HUES48 (cell line): ENCODE measurements around the gene ERGIC1.
A peak's percentile ranks its signal among the peaks of the same experiment; 100 is the strongest.

Source experiments
- H3K27ac ChIP-seq: one replicate; pipeline ENCODE4 v1.7.0; 2013; ENCODE audit warnings: low read depth, low read length, inconsistent platforms
- H3K27me3 ChIP-seq: 2 replicates; pipeline ENCODE4 v1.6.1; 2013; ENCODE audit warnings: mild to moderate bottlenecking, low read length; ENCODE audit not compliant: control insufficient read depth, insufficient read depth
- H3K36me3 ChIP-seq: 2 replicates; pipeline ENCODE4 v1.6.1; 2013; ENCODE audit warnings: low read length; ENCODE audit not compliant: control insufficient read depth, insufficient read depth
- H3K4me1 ChIP-seq: 2 replicates; pipeline ENCODE4 v1.6.1; 2013; ENCODE audit warnings: mild to moderate bottlenecking, low read length; ENCODE audit not compliant: control insufficient read depth, insufficient read depth
- H3K4me3 ChIP-seq: 2 replicates; pipeline ENCODE4 v1.5.1; 2013; ENCODE audit warnings: mild to moderate bottlenecking, low read depth, low read length
- H3K9ac ChIP-seq: 2 replicates; pipeline ENCODE4 v1.6.1; 2013; ENCODE audit warnings: mild to moderate bottlenecking, low read depth, low read length, moderate library complexity
- H3K9me3 ChIP-seq: 2 replicates; pipeline ENCODE4 v1.6.1; 2013; ENCODE audit warnings: low read length; ENCODE audit not compliant: control insufficient read depth, insufficient read depth

The ERGIC1 gene

DNA sequence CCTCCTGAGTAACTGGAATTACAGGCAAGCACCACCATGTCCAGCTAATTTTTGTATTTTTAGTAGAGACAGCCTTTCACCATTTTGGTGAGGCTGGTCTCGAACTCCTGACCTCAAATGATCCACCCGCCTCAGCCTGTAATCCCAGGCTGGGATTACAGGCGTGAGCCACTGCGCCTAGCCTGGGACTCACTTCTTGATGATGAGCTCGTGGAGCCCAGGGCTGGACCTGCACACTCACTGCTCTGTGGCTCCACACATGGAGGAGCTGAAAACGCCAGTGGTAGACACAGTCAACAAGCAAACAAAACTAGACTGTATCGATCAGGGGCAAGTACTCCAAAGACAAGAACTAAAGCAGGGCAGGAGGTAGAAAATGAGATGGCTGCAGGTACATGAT, 65.4 kb downstream of the ERGIC1 start:
- no peaks in the 10 kb centered on the region for H3K27me3 ChIP-seq
- peaks cover 62% of the 10 kb centered on the region for H3K36me3 ChIP-seq
- no peak overlapping the region for H3K4me3 ChIP-seq
- no peaks in the 10 kb centered on the region for H3K9me3 ChIP-seq
- H3K9ac ChIP-seq: no peak overlapping the region
- no peak overlapping the region for H3K27ac ChIP-seq
- no peaks in the 10 kb centered on the region for H3K4me1 ChIP-seq

DNA sequence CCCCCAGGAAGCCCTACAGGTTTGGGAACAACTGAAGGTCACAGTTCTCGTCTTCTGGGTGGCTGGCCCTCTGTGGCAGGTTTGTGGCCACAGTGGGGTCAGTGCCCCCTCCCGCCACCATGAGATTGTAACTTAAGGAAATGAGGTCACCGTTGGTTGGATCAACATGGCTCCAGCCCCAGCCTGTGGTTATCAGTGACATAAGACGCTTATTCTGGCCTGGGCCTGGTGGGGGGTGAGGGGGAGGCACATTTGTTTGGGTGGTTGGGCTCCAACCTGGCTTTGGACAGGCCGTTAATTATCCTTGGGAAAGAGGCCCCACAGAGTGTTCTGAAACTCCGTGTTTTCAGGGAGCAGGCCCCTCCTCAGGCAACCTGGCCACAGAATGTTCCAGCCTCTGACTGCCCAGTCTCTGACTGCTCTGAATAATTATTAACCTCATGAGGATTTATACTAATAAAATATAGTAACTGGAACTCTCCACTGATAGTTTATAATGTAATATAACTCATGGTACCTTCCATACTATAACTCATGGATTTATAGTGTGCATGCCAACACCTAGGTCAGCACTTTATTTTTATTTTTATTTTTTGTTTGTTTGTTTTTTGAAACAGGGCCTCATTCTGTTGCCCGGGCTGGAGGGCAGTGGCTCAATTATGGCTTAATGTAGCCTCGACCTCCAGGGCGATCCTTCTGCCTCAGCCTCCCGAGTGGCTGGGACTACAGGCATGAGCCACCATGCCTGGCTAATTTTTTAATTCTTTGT, 67.1 kb downstream of the ERGIC1 start:
- H3K4me1 ChIP-seq: peaks cover 9% of the 10 kb centered on the region
- no peak overlapping the region for H3K4me3 ChIP-seq
- no peaks in the 10 kb centered on the region for H3K9me3 ChIP-seq
- H3K27me3 ChIP-seq: no peaks in the 10 kb centered on the region
- H3K27ac ChIP-seq: no peak overlapping the region
- H3K9ac ChIP-seq: no peak overlapping the region
- peaks cover 57% of the 10 kb centered on the region for H3K36me3 ChIP-seq

DNA sequence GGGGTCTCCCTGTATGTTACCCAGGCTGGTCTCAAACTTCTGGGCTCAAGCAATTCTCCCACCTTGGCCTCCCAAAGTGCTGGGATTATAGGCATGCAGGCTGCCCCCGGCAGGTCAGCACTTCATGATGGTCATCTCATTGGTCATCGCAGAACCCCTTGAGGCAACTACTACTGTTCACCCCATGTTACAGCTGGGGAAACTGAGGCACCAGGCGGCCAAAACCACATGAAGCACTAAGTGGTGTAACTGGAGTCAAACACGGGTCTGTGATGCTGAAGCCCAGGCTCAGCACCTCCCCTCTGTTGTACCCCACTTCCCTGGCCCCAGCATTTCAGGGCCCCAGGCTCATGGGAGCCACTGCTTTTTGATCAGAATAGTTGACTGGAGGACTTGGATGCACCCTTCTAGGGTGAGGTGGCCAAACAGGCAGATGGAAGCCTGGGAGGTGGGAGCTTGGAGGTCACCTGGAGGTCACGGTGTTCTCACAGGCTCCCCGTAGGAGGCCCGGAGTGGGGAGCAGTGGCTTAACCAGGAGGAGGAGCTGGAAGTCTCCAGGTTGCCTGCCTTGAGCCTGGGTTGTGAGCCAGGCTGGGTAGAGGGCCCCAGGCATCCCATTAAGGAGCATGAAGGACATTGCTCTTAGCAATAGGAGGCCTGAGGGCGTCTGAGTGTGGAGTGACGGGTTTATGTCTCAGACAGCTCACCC, 67.9 kb downstream of the ERGIC1 start:
- Histone ChIP-seq H3K27ac (no peak overlapping the region), H3K9ac (no peak overlapping the region), H3K36me3 (peaks cover 50% of the 10 kb centered on the region), H3K27me3 (no peaks in the 10 kb centered on the region), H3K9me3 (no peaks in the 10 kb centered on the region), H3K4me1 (peaks cover 11% of the 10 kb centered on the region), H3K4me3 (no peak overlapping the region)

DNA sequence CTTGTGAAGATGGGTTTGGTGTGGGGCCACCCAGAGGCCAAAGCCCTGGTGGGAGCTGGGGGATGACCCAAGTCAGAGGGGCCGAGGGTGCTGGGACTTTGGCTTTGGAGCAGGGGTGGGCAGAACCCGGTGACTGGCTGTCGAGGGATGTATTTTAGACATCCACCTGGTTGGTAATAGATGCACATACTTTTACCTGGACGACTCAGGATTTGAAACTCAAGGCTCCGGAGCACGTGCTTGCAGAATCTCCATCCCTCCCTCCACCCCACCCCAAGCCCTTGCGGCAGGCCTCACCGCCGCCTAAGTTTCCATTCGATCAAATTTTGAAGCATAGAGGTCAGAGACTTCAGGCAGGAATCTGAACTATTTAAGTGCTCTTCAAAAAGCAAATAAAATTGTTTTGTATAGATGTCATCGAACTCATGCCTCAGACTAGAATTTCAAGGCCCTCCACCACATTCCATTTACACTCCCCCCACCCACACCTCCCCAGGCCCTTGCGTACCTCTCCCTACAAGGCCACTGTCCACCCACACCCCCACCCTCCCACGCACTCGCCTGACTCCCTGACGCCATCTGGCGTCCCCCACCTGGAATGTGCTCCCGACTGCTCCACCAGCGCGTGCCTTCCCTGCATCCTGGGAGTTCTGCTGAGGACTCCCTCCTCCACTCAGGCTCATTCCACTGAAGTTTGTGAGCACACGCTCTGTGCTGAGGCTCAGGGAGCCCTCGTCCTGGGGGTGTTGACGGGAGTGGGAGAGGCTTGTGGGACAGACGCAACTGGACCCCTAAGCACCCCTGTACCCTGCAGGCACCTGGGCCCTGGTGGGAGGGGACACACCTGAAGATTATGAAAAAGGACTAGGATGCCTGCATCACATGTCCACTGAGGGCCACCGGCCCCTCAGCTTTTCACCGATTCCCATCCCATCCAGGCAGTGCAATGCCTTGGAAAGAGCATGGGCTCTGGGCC, 68.7 kb downstream of the ERGIC1 start:
- Histone ChIP-seq H3K27ac (no peak overlapping the region), H3K36me3 (peaks cover 43% of the 10 kb centered on the region), H3K9ac (no peak overlapping the region), H3K27me3 (no peaks in the 10 kb centered on the region), H3K4me3 (no peak overlapping the region), H3K9me3 (no peaks in the 10 kb centered on the region), H3K4me1 (peaks cover 11% of the 10 kb centered on the region)

DNA sequence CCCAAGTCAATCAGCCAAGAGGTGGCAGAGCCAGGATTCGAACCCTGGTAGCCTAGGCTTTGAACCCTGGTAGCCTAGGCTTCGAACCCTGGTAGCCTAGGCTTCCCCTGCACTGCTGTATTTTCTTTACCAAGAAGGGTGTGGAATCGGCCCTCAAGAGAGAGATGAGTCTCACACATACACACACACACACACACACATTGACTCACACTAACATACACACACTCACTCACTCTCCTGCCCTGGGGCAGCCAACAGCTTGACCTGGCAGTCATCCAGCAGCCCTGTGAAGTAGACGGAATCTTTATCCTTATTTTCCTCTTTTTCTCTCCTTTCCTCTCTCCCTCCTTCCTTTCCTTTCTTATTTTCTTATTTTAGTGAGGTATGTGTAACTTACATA, 69.7 kb downstream of the ERGIC1 start:
- peaks cover 11% of the 10 kb centered on the region for H3K4me1 ChIP-seq
- no peak overlapping the region for H3K9ac ChIP-seq
- H3K9me3 ChIP-seq: no peaks in the 10 kb centered on the region
- no peak overlapping the region for H3K27ac ChIP-seq
- H3K36me3 ChIP-seq: peaks cover 33% of the 10 kb centered on the region
- no peak overlapping the region for H3K4me3 ChIP-seq
- no peaks in the 10 kb centered on the region for H3K27me3 ChIP-seq

DNA sequence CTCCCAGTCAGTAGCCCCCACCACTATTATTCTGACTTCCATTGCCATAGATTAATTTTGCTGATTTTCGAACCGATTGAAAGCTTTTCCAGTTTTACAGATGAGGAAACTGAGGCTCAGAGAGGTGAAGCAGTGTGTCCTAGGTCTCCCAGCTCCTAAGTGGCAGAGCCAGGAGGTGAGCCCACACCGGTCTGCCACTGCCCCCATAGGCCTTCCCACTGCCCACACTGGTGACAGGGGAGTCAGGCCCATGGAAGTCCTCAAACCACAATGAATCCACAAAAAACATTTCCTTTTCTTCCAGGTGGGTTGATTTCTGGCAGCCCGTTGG, 70.2 kb downstream of the ERGIC1 start:
- Histone ChIP-seq H3K27me3 (no peaks in the 10 kb centered on the region), H3K4me1 (peaks cover 11% of the 10 kb centered on the region), H3K36me3 (peaks cover 30% of the 10 kb centered on the region), H3K9me3 (no peaks in the 10 kb centered on the region), H3K9ac (no peak overlapping the region), H3K4me3 (no peak overlapping the region), H3K27ac (peak overlapping the region; percentile 62)

DNA sequence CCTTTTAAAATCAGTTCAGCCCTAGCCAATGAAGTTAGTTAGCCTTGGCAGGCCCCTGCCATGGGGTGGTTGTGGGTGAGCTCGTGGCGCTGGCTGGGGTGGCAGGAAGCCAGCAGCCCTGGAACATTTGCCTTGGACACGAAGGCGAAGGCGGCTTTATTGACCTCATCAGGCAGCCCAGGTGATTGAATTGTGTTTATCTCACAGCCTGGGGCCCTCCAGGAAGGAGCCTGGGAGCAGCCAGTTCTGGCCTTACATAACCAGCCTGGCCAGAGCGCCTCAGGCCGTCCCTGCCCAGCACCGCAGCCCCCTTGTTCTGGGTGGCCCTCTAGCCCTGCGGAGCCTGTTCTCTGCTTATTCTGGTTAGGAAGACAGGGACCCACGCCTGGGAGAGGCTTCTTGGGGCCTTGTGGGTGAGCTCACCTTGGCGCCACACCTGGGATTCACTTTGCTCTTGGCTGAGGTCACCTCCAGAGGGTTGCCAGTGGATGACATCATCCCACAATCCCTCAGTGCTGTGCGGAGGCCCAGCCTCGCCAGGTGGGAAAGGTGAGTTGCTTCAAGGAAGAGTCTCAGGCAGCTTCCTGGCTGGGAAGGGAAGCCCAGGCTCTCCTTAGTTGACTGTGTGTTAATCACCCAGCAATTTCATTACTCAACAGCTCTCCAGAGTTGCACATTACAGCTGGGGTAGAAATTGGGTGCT, 70.7 kb downstream of the ERGIC1 start:
- no peak overlapping the region; the same call in 1 of the 2 replicates for H3K9ac ChIP-seq
- no peak overlapping the region for H3K4me3 ChIP-seq
- H3K36me3 ChIP-seq: peaks cover 29% of the 10 kb centered on the region
- H3K4me1 ChIP-seq: peaks cover 11% of the 10 kb centered on the region
- peak overlapping the region; percentile 62 for H3K27ac ChIP-seq
- no peaks in the 10 kb centered on the region for H3K27me3 ChIP-seq
- no peaks in the 10 kb centered on the region for H3K9me3 ChIP-seq

DNA sequence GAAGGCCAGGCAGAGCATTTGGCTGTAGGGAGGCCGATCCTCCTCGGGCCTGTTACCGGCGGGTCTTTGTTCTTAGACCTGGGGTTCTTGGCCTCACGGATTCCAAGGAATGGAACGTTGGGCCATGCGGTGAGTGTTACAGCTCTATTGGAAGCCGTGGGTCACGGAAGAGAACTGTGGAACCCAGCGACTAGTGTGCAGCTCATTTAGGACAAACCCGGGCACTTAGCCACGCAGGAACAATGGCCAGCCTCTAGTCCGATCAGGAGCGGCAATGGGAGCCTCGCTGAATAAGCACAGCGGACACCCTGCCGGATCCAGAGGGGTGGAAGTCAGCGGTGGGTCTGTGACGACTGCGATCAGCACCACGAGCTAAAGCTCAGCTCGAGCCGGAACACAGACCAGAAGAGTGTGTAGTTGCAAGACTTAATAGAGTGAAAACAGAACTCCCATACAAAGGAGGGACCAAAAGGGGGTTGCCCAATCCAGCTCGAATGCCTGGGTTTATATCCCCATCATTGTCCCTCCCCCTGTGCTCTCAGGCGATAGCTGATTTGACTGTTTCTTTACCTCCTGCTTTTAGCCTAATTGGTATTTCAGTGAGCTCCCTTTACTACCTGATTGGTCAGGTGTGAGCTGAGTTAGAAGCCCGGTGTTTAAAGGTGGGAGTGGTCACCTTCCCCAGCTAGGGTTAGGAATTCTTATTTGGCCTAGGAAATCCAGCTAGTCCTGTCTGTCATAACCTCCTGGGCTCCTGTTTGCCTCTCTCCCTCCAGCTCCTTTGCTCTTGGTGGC, 71.5 kb downstream of the ERGIC1 start:
- Histone ChIP-seq H3K36me3 (peaks cover 28% of the 10 kb centered on the region), H3K4me1 (peaks cover 11% of the 10 kb centered on the region), H3K4me3 (no peak overlapping the region), H3K27ac (peak overlapping the region; percentile 71), H3K9ac (no peak overlapping the region; the same call in 1 of the 2 replicates), H3K27me3 (no peaks in the 10 kb centered on the region), H3K9me3 (no peaks in the 10 kb centered on the region)

DNA sequence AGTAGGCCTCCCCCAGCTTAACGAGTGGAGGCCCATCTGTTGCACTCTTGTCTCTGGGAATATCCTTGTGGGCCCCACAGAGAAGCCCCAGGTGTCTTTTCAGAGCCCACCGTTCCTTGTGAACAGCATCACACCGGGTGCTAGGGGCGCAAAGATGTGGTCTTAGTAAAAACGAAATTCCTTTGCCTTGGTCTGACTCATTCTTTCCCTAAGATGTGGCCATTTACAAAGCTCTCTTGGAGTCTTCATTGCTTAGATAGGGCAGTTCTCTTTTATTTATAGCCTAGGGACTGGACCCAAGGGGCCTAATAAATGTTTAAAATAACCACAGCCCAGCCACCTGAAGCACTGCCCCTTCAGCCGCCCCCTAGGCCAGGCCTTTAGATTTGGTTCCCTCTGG, 72.4 kb downstream of the ERGIC1 start:
- H3K27me3 ChIP-seq: no peaks in the 10 kb centered on the region
- H3K27ac ChIP-seq: peak overlapping the region; percentile 71
- H3K9me3 ChIP-seq: no peaks in the 10 kb centered on the region
- H3K4me1 ChIP-seq: peaks cover 11% of the 10 kb centered on the region
- no peak overlapping the region for H3K9ac ChIP-seq
- H3K4me3 ChIP-seq: no peak overlapping the region
- H3K36me3 ChIP-seq: peaks cover 26% of the 10 kb centered on the region

DNA sequence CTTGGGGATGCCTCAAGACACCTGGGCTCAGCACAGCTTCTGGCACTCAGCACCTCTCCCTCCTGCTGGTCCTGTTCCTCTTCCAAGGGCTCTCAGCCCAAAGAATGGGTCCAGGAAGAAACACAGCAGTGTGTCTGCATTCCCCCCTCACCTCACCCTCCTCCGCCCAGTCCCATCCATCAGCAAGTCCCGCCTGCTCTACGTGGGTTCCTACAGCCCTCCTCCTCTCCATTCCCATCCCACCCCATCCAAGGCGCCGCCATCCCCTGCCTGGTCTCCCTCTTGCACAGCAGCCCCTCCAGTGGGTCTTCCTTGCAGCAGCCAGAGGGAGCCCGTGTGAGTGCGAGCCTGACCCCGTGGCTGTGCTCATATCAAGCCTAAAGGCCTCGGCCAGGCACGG, 72.8 kb downstream of the ERGIC1 start:
- H3K4me3 ChIP-seq: no peak overlapping the region
- peaks cover 27% of the 10 kb centered on the region for H3K36me3 ChIP-seq
- no peak overlapping the region for H3K9ac ChIP-seq
- H3K9me3 ChIP-seq: no peaks in the 10 kb centered on the region
- no peaks in the 10 kb centered on the region for H3K27me3 ChIP-seq
- peak overlapping the region; percentile 68 for H3K27ac ChIP-seq
- H3K4me1 ChIP-seq: peaks cover 11% of the 10 kb centered on the region
